ENCODE data around the gene GJB3.

DNA sequence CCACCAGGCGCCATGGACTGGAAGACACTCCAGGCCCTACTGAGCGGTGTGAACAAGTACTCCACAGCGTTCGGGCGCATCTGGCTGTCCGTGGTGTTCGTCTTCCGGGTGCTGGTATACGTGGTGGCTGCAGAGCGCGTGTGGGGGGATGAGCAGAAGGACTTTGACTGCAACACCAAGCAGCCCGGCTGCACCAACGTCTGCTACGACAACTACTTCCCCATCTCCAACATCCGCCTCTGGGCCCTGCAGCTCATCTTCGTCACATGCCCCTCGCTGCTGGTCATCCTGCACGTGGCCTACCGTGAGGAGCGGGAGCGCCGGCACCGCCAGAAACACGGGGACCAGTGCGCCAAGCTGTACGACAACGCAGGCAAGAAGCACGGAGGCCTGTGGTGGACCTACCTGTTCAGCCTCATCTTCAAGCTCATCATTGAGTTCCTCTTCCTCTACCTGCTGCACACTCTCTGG, 3.8 kb downstream of the GJB3 start:
- TF ChIP-seq ESRRA (CRISPR knock-in tag; IDR thresholded peaks at IDR 0.05; ENCODE audit: low read depth) (no peak), NR2C2 (CRISPR knock-in tag; IDR thresholded peaks at IDR 0.05; ENCODE audit: borderline replicate concordance) (no peak), MAFK (conservative IDR thresholded peaks at IDR 0.05 in 1 of 2, IDR thresholded peaks at IDR 0.05 in 1 of 2; ENCODE audit: low read length in 2 of 2) (no peak), RFX1 (IDR thresholded peaks at IDR 0.05) (no peak), POLR2A (IDR thresholded peaks at IDR 0.05; ENCODE audit: insufficient read depth in 1 of 2, low read depth in 2 of 2, low read length in 2 of 2) (no peak), YY1 (IDR thresholded peaks at IDR 0.05; ENCODE audit: insufficient read depth, insufficient replicate concordance, low read depth, low read length) (no peak), SP1 (IDR thresholded peaks at IDR 0.05) (no peak), SP1 (CRISPR knock-in tag; IDR thresholded peaks at IDR 0.05) (no peak), ZSCAN9 (CRISPR knock-in tag; IDR thresholded peaks at IDR 0.05; ENCODE audit: borderline replicate concordance) (no peak)
